ACC112 (cell line): Measurements from ENCODE around the gene LCN15.

Experiments used
- H2AFZ ChIP-seq: fragments of 200-600 bp; sonication (generic); one replicate; pipeline ENCODE4 v1.6.0; 2017; ENCODE audit warnings: antibody characterized with exemption, low read length; ENCODE audit not compliant: unreplicated experiment
- H3K27ac ChIP-seq: fragments of 200-600 bp; sonication (generic); 2 replicates; pipeline ENCODE4 v1.5.1; 2014; ENCODE audit warnings: low read depth, mild to moderate bottlenecking, antibody characterized with exemption, low read length, moderate library complexity
- H3K27me3 ChIP-seq: fragments of 200-600 bp; sonication (generic); 2 replicates; pipeline ENCODE4 v1.6.1; 2014; ENCODE audit warnings: mild to moderate bottlenecking, antibody characterized with exemption, low read length, moderate library complexity, mixed read lengths; ENCODE audit not compliant: insufficient read depth
- H3K36me3 ChIP-seq: fragments of 200-600 bp; sonication (generic); 2 replicates; pipeline ENCODE4 v1.6.1; 2016; ENCODE audit warnings: mild to moderate bottlenecking, antibody characterized with exemption, low read length, moderate library complexity, mixed read lengths; ENCODE audit not compliant: insufficient read depth
- H3K4me1 ChIP-seq: fragments of 200-600 bp; sonication (generic); one replicate; pipeline ENCODE4 v1.6.1; 2016; ENCODE audit warnings: low read length, mixed read lengths; ENCODE audit not compliant: insufficient read depth, unreplicated experiment, control insufficient read depth
- H3K4me3 ChIP-seq: fragments of 200-600 bp; sonication (generic); 2 replicates; pipeline ENCODE4 v1.5.1; 2014; ENCODE audit warnings: mild to moderate bottlenecking, low read depth, low read length
- H3K79me2 ChIP-seq: fragments of 200-600 bp; sonication (generic); one replicate; pipeline ENCODE4 v1.6.0; 2016; ENCODE audit warnings: low read length; ENCODE audit not compliant: control insufficient read depth, unreplicated experiment, insufficient read depth

LCN15 gene

GRCh38 chr9:136734837-136735496 lies 29.4 kb downstream of the LCN15 start:
- Histone ChIP-seq H3K79me2 (peaks cover 5% of the 10 kb centered on the region), H3K36me3 (no peaks in the 10 kb centered on the region), H2AFZ (no peak overlapping the region)

GRCh38 chr9:136733611-136734010 lies 30.7 kb downstream of the LCN15 start:
- Histone ChIP-seq H3K4me3 (no peak overlapping the region), H3K27me3 (no peaks in the 10 kb centered on the region), H3K4me1 (peaks cover 6% of the 10 kb centered on the region), H2AFZ (no peak overlapping the region), H3K36me3 (no peaks in the 10 kb centered on the region), H3K27ac (no peak overlapping the region), H3K79me2 (peaks cover 16% of the 10 kb centered on the region)

More at GRCh38 chr9:136734837-136735496, 29.4 kb downstream of the LCN15 start:
- no peak overlapping the region for H3K27ac ChIP-seq
- H3K4me3 ChIP-seq: no peak overlapping the region
- H3K27me3 ChIP-seq: peaks cover 6% of the 10 kb centered on the region; the same call in 1 of the 2 replicates
- no peaks in the 10 kb centered on the region for H3K4me1 ChIP-seq

GRCh38 chr9:136732444-136733178 lies 31.7 kb downstream of the LCN15 start:
- no peaks in the 10 kb centered on the region for H3K36me3 ChIP-seq
- no peaks in the 10 kb centered on the region for H3K27me3 ChIP-seq
- peaks cover 19% of the 10 kb centered on the region for H3K79me2 ChIP-seq
- H2AFZ ChIP-seq: no peak overlapping the region
- peaks cover 6% of the 10 kb centered on the region for H3K4me1 ChIP-seq
- H3K4me3 ChIP-seq: no peak overlapping the region
- H3K27ac ChIP-seq: no peak overlapping the region

GRCh38 chr9:136729926-136730325 lies 34.4 kb downstream of the LCN15 start:
- Histone ChIP-seq H3K4me1 (peaks cover 20% of the 10 kb centered on the region), H2AFZ (no peak overlapping the region), H3K27ac (no peak overlapping the region), H3K4me3 (peak overlapping the region; percentile 99; the same call in 1 of the 2 replicates), H3K27me3 (no peaks in the 10 kb centered on the region), H3K36me3 (peaks cover 10% of the 10 kb centered on the region; the same call in 1 of the 2 replicates), H3K79me2 (peaks cover 42% of the 10 kb centered on the region)

- H3K4me1 ChIP-seq: peaks cover 20% of the 10 kb centered on the region
- peaks cover 13% of the 10 kb centered on the region; the same call in 1 of the 2 replicates for H3K36me3 ChIP-seq
- peak overlapping the region; percentile 99 for H3K4me3 ChIP-seq
- H2AFZ ChIP-seq: peak overlapping the region; percentile 79
- H3K27me3 ChIP-seq: no peaks in the 10 kb centered on the region
- H3K79me2 ChIP-seq: peaks cover 42% of the 10 kb centered on the region
- no peak overlapping the region for H3K27ac ChIP-seq
Measured at GRCh38 chr9:136729144-136729543, 35.2 kb downstream of the LCN15 start.

GRCh38 chr9:136728548-136729123 lies 35.7 kb downstream of the LCN15 start:
- Histone ChIP-seq H3K4me3 (peak overlapping the region; percentile 99), H3K36me3 (peaks cover 18% of the 10 kb centered on the region; the same call in 1 of the 2 replicates), H3K27me3 (no peaks in the 10 kb centered on the region), H3K4me1 (peaks cover 20% of the 10 kb centered on the region), H3K79me2 (peaks cover 42% of the 10 kb centered on the region), H3K27ac (no peak overlapping the region), H2AFZ (peak overlapping the region; percentile 79)

GRCh38 chr9:136728080-136728547 lies 36.2 kb downstream of the LCN15 start:
- peaks cover 23% of the 10 kb centered on the region; the same call in 1 of the 2 replicates for H3K36me3 ChIP-seq
- peak overlapping the region; percentile 79 for H2AFZ ChIP-seq
- peak overlapping the region; percentile 33; the same call in 1 of the 2 replicates for H3K27ac ChIP-seq
- H3K27me3 ChIP-seq: no peaks in the 10 kb centered on the region
- peak overlapping the region; percentile 99 for H3K4me3 ChIP-seq
- peaks cover 20% of the 10 kb centered on the region for H3K4me1 ChIP-seq
- H3K79me2 ChIP-seq: peaks cover 42% of the 10 kb centered on the region

- no peaks in the 10 kb centered on the region for H3K27me3 ChIP-seq
- H2AFZ ChIP-seq: no peak overlapping the region
- H3K27ac ChIP-seq: no peak overlapping the region
- peaks cover 23% of the 10 kb centered on the region; the same call in 1 of the 2 replicates for H3K36me3 ChIP-seq
- H3K4me1 ChIP-seq: peaks cover 20% of the 10 kb centered on the region
- H3K4me3 ChIP-seq: peak overlapping the region; percentile 99
- H3K79me2 ChIP-seq: peaks cover 42% of the 10 kb centered on the region
Measured at GRCh38 chr9:136726631-136727191, 37.6 kb downstream of the LCN15 start.

GRCh38 chr9:136726118-136726517 lies 38.2 kb downstream of the LCN15 start:
- Histone ChIP-seq H3K79me2 (peaks cover 42% of the 10 kb centered on the region), H3K27ac (no peak overlapping the region), H3K4me3 (peak overlapping the region; percentile 99), H3K36me3 (peaks cover 23% of the 10 kb centered on the region; the same call in 1 of the 2 replicates), H2AFZ (no peak overlapping the region), H3K4me1 (peaks cover 20% of the 10 kb centered on the region), H3K27me3 (no peaks in the 10 kb centered on the region)

- Histone ChIP-seq H3K27me3 (no peaks in the 10 kb centered on the region), H3K4me1 (peaks cover 20% of the 10 kb centered on the region), H3K4me3 (peak overlapping the region; percentile 99), H3K79me2 (peaks cover 42% of the 10 kb centered on the region), H2AFZ (no peak overlapping the region), H3K36me3 (peaks cover 23% of the 10 kb centered on the region; the same call in 1 of the 2 replicates), H3K27ac (no peak overlapping the region)
Measured at GRCh38 chr9:136725612-136726011, 38.7 kb downstream of the LCN15 start.
